ENCODE results near the gene DIS3L2.

GRCh38 chr2:232008907-232009638, 47.6 kb downstream of the DIS3L2 start:
- TF ChIP-seq CTCF (conservative IDR thresholded peaks at IDR 0.05; ENCODE audit: low read length) (no peak), EZH2phosphoT487 (IDR thresholded peaks at IDR 0.05; ENCODE audit: borderline replicate concordance) (no peak)
